22Rv1 (cell line): ENCODE data around the gene CYS1.

Experiments
- CTCF ChIP-seq: fragments of 450-650 bp; IDR thresholded peaks from 2 replicates; pipeline ENCODE4 v1.5.1; 2017; ENCODE audit warnings: mild to moderate bottlenecking
- ZFX ChIP-seq: fragments of 450-650 bp; IDR thresholded peaks from 2 replicates; pipeline ENCODE4 v1.6.1; 2017; ENCODE audit warnings: antibody characterized with exemption, borderline replicate concordance

- TF ChIP-seq CTCF (no peak), ZFX (no peak)
These were observed 38.5 kb downstream of the CYS1 start for GRCh38 chr2:10041711-10042110.
